GM10248 (cell line): ENCODE data around the gene PRDM2.

Experiments
- CTCF ChIA-PET: fragments of 300-600 bp; sonication (Branson Sonifier 250); formaldehyde crosslinking; extraction: SDS; loops from one replicate; lab custom pipeline; 2021; ENCODE audit warnings: antibody characterized with exemption; lab: Yijun Ruan, JAX
- POLR2A ChIA-PET: fragments of 350-650 bp; sonication (Branson Sonifier 250); formaldehyde crosslinking; extraction: SDS; loops from one replicate; lab custom pipeline; 2020; ENCODE audit warnings: antibody characterized with exemption; lab: Yijun Ruan, JAX
- DNase-seq: peaks from one replicate; pipeline ENCODE4 v3.0.0; 2012; ENCODE audit errors: extremely low spot score
- TF ChIP-seq, protein P1 (sequence below): IDR thresholded peaks from 2 replicates; pipeline ENCODE4 v1.5.1; 2012; ENCODE audit warnings: mild to moderate bottlenecking, low read depth; ENCODE audit errors: extremely low read depth, missing control alignments, control extremely low read depth

Gene PRDM2

DNA sequence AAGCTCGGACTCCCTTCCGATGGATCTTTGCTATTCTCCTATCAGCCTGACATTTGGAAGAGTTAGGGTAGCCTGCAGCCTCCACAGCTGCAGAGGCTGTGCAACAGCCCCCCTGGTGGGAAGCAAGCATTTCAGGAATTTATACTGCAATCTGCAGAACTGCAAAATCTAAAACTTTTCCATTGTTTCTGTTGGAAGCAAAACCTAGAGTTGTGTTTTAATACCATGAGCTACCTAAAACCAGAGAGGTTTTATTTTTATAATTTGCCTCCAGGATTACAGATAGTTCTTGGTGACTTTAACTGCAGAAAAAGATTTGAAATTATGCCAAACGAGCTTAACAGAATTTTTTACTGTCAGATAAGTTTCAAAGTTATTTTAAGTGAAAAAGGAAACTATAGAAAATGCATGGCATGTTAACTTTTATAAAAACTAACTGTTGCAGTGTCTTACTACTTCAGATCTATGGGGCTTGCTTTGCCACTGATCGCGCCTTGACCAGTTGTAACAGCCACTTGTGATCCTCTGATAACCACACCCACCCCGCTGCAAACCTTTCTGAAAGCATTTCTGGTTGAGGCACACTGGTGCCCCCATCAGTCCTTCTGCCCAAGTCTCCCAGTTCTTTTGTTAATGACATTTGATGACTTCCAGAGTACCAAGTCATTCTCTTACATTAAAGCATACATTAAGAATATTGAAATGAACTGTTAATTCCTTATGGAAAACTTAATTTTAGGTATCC is 64.8 kb downstream of the PRDM2 start:
- CTCF ChIA-PET: no interaction called here
- POLR2A ChIA-PET: no interaction called here
- no peak for DNase-seq
- TF ChIP-seq, protein P1, sequence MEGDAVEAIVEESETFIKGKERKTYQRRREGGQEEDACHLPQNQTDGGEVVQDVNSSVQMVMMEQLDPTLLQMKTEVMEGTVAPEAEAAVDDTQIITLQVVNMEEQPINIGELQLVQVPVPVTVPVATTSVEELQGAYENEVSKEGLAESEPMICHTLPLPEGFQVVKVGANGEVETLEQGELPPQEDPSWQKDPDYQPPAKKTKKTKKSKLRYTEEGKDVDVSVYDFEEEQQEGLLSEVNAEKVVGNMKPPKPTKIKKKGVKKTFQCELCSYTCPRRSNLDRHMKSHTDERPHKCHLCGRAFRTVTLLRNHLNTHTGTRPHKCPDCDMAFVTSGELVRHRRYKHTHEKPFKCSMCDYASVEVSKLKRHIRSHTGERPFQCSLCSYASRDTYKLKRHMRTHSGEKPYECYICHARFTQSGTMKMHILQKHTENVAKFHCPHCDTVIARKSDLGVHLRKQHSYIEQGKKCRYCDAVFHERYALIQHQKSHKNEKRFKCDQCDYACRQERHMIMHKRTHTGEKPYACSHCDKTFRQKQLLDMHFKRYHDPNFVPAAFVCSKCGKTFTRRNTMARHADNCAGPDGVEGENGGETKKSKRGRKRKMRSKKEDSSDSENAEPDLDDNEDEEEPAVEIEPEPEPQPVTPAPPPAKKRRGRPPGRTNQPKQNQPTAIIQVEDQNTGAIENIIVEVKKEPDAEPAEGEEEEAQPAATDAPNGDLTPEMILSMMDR: no peak

DNA sequence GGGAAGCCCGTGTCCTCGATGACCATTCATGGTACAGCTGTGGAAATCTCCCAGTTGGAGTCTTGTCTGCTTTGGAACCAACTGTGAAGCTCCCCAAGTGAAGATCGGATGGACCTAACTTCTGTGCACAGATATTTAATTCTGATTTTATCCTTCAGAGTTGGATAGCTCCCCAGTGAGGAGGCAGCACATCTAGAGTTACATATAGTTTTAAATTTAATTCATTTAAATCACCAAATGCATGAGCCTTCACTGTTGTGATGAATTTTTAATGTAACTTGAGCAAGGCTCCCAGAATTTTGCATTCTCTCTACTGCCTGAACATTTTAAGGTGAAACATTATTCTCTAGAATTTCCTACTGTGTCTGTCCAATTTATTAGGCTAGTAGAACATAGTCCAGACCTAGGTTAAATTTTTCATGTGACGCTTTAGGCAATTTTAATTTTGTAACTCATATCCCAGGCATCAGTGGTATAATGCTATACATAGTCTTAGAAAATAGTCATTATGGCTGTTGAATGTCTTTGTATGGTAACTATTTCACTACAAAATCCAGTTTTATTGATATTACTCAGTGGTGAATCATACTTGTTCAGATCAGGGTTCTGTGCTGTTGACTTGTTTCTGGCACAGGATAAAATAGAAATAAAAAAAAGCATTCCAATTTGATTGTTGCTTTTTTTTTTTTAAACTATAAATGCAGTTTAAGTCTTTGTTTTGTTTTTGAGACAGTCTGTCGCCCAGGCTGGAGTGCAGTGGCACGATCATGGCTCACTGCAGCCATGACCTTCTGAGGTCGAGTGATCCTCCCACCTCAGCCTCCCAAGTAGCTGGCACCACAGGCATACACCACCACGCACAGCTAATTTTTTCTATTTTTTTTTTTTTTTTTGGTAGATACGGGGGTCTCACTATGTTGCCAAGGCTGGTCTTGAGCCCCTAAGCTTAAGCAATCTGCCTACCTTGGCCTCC is 66.9 kb downstream of the PRDM2 start:
- DNase-seq: no peak
- CTCF ChIA-PET: interaction anchor here (1.4 kb wide), 1 partner anchor 10 kb away, joined by 3 read pairs; no protein-coding TSS in a partner anchor
- TF ChIP-seq, protein P1: no peak
- POLR2A ChIA-PET: interaction anchor here (0.6 to 1.0 kb wide), 3 partner anchors 9 to 26 kb away, joined by 3 to 6 read pairs (median 3); no protein-coding TSS in a partner anchor

DNA sequence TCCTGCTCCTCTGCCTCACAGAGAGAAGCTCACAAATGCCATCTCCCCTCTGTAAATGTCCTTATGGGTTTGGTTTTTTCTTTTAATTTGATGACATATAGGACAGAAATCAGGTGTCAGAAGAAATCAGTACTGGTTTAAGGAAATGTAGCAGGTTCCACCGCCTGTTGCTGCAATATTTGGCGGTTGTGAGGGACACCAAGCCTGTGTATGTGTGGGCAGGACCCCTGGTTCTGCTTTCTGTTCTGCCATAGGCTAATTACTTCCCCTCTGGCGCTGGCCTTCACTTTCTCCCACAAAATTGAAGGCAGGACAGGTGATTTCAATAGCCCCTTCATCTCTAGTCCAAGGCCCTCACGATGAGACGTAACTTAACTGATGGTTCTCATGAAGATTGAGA is 69.2 kb downstream of the PRDM2 start:
- TF ChIP-seq, protein P1: no peak
- ChIA-PET POLR2A (no interaction called here), CTCF (no interaction called here)
- no peak for DNase-seq

DNA sequence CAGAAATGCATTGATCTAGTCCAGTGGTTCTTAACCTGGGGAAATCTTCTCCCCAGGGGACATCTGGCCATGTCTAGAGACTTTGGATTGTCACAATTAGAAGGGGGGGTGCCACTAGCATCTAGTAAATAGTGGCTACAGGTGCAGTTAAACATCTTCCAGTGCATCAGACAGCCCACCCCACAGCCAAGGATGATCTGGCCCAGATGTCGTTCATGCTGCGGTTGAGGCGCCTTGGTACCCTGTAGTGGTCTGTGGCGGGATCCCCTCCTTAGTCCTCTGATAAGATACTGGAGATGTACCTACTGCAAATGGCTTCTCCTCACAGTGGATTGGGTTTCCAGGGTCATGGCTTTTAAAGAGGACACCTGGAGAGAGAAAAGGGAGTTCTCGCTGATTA is 69.8 kb downstream of the PRDM2 start:
- no peak for DNase-seq
- TF ChIP-seq, protein P1: no peak
- POLR2A ChIA-PET: no interaction called here
- CTCF ChIA-PET: no interaction called here

DNA sequence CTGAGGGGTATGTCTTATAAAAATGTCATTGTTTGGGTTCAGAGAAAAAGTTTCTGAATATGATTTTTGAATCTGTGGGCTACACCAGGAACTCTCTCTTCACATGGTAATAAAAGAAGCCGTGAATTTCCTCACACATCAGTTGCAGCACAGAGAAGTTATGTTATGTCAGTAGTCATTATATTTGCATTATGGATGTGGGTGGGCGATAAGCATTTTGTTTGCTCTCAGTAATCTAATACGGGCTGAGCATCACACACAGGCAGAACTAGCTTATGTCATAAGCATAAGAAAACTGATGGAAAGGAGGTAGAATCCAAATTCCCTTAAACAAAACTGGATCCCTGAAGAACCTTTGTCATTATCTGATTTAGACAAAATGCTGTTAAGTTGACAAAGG is 70.8 kb downstream of the PRDM2 start:
- ChIA-PET CTCF (no interaction called here), POLR2A (no interaction called here)
- TF ChIP-seq, protein P1: no peak
- no peak for DNase-seq

DNA sequence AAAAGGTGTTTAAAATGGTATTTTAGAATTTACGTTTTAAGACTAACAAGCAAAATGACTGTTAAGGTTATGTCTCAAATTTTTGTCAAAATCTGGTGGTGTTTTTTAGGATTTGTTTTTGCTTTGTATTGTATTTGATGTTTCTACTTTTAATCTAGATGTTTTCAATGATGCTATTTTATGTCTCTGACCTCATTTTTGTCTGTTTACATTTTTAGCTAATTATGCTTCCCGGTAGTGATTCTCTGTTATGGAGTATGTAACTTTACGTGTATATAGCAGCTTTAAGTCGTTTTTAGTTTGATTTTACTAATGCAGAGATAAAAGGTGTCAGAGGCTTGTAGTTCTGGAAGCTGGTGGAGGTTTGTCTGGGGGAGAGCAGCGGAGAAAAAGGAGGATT is 71.8 kb downstream of the PRDM2 start:
- TF ChIP-seq, protein P1: no peak
- ChIA-PET POLR2A (no interaction called here), CTCF (interaction anchor here (1.3 to 3.1 kb wide), 2 partner anchors 14 to 23 kb away, joined by 3 to 9 read pairs; no protein-coding TSS in a partner anchor)
- DNase-seq: no peak
